Esophagus muscularis mucosa (tissue), 4 donors: ENCODE results near the gene DAPK2. TPM values are rescaled to one million over a fixed set of nuclear protein-coding genes. Genes with fewer than 3 reads are reported as not detected.

Source experiments
- DNase-seq: peaks from one replicate; pipeline ENCODE4 v3.0.0-alpha.2; 2017; ENCODE audit errors: extremely low spot score
- H3K27ac ChIP-seq, 4 donors: fragments of 200-600 bp; sonication (generic); replicated peaks in 1 of 4; 1 replicate in 3 of 4; 2 replicates in 1 of 4; pipeline ENCODE4 v1.5.1; 2016 to 2019; ENCODE audit warnings: mild to moderate bottlenecking in 1 of 4
- H3K27me3 ChIP-seq, 4 donors: fragments of 200-600 bp; sonication (generic); one replicate each; pipeline versions ENCODE4 v1.5.1 to v1.6.0; 2016 to 2019
- H3K36me3 ChIP-seq, 4 donors: fragments of 200-600 bp; sonication (generic); one replicate each; pipeline ENCODE4 v1.5.1; 2016 to 2019
- H3K4me1 ChIP-seq, 4 donors: fragments of 200-600 bp; sonication (generic); one replicate each; pipeline ENCODE4 v1.5.1; 2016 to 2019
- H3K4me3 ChIP-seq, 4 donors: fragments of 200-600 bp; sonication (generic); 1 replicate in 2 of 4; 2 replicates in 2 of 4; pipeline ENCODE4 v1.5.1; 2016 to 2019; ENCODE audit warnings: mild to moderate bottlenecking in 4 of 4, moderate library complexity in 1 of 4
- H3K9me3 ChIP-seq, 4 donors: fragments of 200-600 bp; sonication (generic); 1 replicate in 3 of 4; 2 replicates in 1 of 4; pipeline ENCODE4 v1.5.1; 2016 to 2019
- EP300 ChIP-seq: sonication (generic); formaldehyde crosslinking; IDR thresholded peaks from one replicate; pipeline ENCODE4 v1.6.1; 2017; ENCODE audit warnings: antibody characterized with exemption
- POLR2A ChIP-seq: fragments of 450-650 bp; IDR thresholded peaks from one replicate; pipeline ENCODE4 v1.6.1; 2017; ENCODE audit warnings: antibody characterized with exemption, moderate library complexity, mild to moderate bottlenecking, low read depth
- POLR2AphosphoS5 ChIP-seq, 2 donors: sonication (generic); formaldehyde crosslinking; IDR thresholded peaks; one replicate each; pipeline ENCODE4 v1.6.1; 2017; ENCODE audit warnings: antibody characterized with exemption in 2 of 2
- WGBS: methylation state at CpG from one replicate; pipeline ENCODE4 v1.1.5; 2018; 5-methylcytosine and 5-hydroxymethylcytosine counted together
- intact Hi-C: fragments of 100-400 bp; cut with DNase I; formaldehyde crosslinking; loops from one replicate; pipeline ENCODE4 v1.15.1; 2023
- total RNA-seq, 4 donors: library from RNA; depleted of rRNA; stranded (reverse); fragments of >200 nt; gene quantifications; one replicate each; pipeline versions ENCODE4 v1.1.0 to v1.2.1, GENCODE V29; 2016
- TF ChIP-seq, protein P1 (sequence below), 3 experiments: fragments of 200-600 bp in 2 of 3; fragments of 450-650 bp in 1 of 3; sonication (generic) in 2 of 3; IDR thresholded peaks; one replicate each; pipeline ENCODE4 v1.5.1; 2017 to 2019; ENCODE audit warnings: antibody characterized with exemption in 3 of 3, mild to moderate bottlenecking in 2 of 3, moderate library complexity in 1 of 3

DAPK2 gene
- total RNA-seq, 4 donors from 2014 or later, result 1.5 to 11.2 (median 7.3) TPM

DNA sequence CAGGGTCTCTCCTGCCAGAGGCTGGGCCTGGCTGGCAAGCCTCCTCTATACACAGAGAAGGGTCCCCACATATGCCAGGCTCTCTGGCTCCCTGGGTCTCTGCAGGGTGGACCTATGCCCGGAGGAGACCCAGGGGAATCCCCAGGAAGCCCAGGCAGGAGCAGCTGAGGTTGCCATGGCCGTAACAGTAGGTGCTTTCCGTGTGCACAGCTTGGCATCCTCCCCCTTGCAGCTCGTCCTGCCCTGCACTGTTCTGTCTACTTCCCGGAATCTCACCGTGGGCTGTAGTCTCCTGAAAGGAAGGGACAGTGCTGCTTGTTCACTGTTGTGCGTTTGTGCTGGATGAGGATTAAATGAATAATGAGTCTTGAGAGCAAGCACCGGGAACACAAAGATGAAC is 47.8 kb downstream of the DAPK2 start:
- H3K27ac ChIP-seq, result no peak overlapping the region
- WGBS, result 54% methylated on average over 7 of the region's 8 CpGs
- DNase-seq, result no peak
- H3K27me3 ChIP-seq, result no peaks in the 10 kb centered on the region
- no peaks in the 10 kb centered on the region for H3K36me3 ChIP-seq
- intact Hi-C loops, result no loop called here
- no peak for TF ChIP-seq EP300
- TF ChIP-seq, protein P1, sequence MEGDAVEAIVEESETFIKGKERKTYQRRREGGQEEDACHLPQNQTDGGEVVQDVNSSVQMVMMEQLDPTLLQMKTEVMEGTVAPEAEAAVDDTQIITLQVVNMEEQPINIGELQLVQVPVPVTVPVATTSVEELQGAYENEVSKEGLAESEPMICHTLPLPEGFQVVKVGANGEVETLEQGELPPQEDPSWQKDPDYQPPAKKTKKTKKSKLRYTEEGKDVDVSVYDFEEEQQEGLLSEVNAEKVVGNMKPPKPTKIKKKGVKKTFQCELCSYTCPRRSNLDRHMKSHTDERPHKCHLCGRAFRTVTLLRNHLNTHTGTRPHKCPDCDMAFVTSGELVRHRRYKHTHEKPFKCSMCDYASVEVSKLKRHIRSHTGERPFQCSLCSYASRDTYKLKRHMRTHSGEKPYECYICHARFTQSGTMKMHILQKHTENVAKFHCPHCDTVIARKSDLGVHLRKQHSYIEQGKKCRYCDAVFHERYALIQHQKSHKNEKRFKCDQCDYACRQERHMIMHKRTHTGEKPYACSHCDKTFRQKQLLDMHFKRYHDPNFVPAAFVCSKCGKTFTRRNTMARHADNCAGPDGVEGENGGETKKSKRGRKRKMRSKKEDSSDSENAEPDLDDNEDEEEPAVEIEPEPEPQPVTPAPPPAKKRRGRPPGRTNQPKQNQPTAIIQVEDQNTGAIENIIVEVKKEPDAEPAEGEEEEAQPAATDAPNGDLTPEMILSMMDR (IDR thresholded peaks at IDR 0.05), result no peak
- no peaks in the 10 kb centered on the region for H3K9me3 ChIP-seq
- no peak overlapping the region for H3K4me3 ChIP-seq
- H3K4me1 ChIP-seq, result peaks cover 12 to 24% (median 15%) of the 10 kb centered on the region in 4 donors

DNA sequence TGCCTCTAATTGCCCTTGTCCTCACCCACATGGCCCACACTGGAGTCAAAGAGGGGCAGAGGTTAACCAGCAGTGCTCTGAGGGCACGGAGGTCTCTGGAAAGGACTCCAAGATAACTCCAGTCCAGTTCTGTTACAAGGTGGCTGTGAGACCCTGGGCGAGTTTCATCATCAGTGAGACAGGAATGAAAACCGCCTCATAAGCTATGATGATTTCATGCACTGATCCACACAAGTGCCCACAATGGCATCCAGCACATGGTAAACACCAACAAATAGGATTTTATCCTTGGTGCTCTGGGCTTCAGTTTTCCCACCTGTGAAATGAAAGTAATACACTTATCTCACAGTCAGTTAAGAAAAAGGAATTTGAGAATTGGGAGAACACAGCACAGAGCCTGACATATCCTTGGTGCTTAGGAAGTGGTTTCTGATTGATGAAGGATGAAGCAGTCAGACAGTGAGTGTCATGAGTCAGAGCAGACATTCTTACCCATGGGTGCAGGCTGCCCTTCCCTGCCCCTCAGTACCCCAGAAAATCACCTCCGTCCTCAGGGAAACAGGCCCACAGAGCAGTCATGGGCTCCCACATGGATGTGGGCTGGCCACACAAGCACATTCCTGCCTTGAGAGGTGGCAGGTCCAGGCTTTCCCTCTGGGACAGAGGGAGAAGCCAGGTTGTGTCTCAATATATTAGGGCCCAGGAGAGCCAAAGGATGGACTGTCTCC is 48.4 kb downstream of the DAPK2 start:
- no peak overlapping the region for H3K4me3 ChIP-seq
- TF ChIP-seq POLR2AphosphoS5 (IDR thresholded peaks at IDR 0.05) (no peak), EP300 (no peak), POLR2A (no peak)
- TF ChIP-seq, protein P1 (IDR thresholded peaks at IDR 0.05), result no peak
- no peak overlapping the region for H3K27ac ChIP-seq
- no peak for DNase-seq
- H3K27me3 ChIP-seq, result no peaks in the 10 kb centered on the region
- H3K4me1 ChIP-seq, result peaks cover 12 to 27% (median 15%) of the 10 kb centered on the region in 4 donors
- H3K36me3 ChIP-seq, result no peaks in the 10 kb centered on the region
- 93% methylated on average over 4 of the region's 4 CpGs for WGBS
- no peaks in the 10 kb centered on the region for H3K9me3 ChIP-seq
- intact Hi-C loops, result no loop called here

DNA sequence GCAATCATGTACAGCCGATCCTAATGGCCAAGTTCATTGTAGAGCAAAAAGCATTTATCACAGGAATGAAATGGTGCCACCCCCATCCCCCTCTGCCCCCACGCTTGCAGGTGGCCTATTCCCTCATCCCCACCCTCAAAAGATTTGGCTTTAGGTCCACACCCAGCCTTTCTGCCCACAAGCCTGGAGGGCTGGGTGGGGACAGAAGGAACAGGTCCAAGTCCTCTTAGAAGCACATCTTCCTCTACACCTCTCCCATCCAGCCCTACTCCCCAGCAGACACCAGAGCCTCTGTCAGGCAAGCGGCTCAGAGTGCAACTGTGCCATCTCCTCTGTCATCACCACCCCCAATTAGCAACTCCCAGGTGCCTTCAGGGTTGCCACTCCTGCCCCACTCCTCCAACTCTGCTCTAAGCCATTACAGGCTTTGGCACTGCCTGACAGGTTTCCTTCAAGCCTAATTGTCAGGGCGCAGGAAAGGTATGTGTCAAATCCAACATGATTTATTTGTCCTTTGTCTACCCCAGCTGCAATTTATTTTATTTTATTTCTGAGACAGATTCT is 49.4 kb downstream of the DAPK2 start:
- peaks cover 12 to 37% (median 18%) of the 10 kb centered on the region in 4 donors for H3K4me1 ChIP-seq

DNA sequence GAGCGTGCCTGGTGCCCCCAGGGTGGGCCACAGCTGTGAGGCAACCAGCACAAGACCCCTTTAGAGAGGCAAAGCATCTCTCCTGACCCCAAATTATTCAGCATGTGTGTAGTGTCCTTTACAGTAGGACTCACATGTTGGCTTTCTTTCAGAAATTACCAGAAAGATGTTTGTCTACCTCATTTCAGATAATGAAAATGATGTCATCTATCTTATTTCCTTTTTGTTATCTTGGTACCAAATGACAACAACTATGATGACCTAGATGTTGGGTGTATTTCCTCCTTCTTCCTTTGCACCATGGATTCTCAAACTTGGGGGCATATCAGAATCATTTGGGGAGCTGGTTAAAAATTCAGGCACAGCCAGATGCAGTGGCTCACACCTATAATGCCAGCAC is 50.5 kb downstream of the DAPK2 start:
- Histone ChIP-seq H3K27ac (no peak overlapping the region), H3K36me3 (no peaks in the 10 kb centered on the region), H3K9me3 (no peaks in the 10 kb centered on the region), H3K4me3 (no peak overlapping the region), H3K27me3 (no peaks in the 10 kb centered on the region), H3K4me1 (peaks cover 20 to 48% (median 28%) of the 10 kb centered on the region in 4 donors)
- intact Hi-C loops, result no loop called here
- TF ChIP-seq, protein P1 (IDR thresholded peaks at IDR 0.05), result no peak
- no peak for TF ChIP-seq EP300
- no peak for TF ChIP-seq POLR2AphosphoS5 (IDR thresholded peaks at IDR 0.05)
- no peak for TF ChIP-seq POLR2A
- no peak for DNase-seq
- WGBS, result 86% methylated on average over 1 of the region's 1 CpG

More for the DNA sequence above, 49.4 kb downstream of the DAPK2 start:
- Histone ChIP-seq H3K27me3 (no peaks in the 10 kb centered on the region), H3K27ac (no peak overlapping the region), H3K9me3 (no peaks in the 10 kb centered on the region), H3K36me3 (no peaks in the 10 kb centered on the region), H3K4me3 (no peak overlapping the region)
- intact Hi-C loops, result no loop called here
- WGBS, result 96% methylated on average over 4 of the region's 4 CpGs
- TF ChIP-seq POLR2AphosphoS5 (IDR thresholded peaks at IDR 0.05) (no peak), POLR2A (no peak)
- DNase-seq, result no peak

DNA sequence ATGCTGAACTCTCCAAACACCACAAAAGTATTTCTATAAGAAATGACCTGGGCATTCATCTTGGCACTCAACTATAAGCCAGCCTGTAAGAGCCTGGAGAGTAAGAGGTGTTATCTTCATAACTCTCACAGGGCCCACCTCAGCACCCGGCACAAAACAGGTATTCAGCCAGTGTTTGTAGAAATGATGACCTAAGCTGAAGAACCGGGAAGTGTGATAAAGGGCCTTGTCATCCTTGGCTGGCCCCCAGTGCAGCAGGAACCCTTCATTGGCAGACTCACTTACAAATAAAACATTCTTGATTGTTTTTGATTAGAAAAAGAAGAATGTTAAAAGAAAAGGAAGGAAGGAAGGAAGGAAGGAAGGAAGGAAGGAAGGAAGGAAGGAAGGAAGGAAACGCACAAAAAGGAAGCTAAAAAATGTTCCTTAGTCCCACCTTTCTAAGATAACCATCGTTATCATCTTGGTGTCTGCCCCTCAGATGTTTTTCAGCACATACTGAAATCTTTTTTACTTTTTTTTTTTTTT is 52.1 kb downstream of the DAPK2 start:
- WGBS, result 50% methylated on average over 4 of the region's 4 CpGs
- intact Hi-C loops, result no loop called here

More for the DNA sequence above, 52.1 kb downstream of the DAPK2 start:
- Histone ChIP-seq H3K27ac (no peak overlapping the region), H3K9me3 (no peaks in the 10 kb centered on the region), H3K4me3 (no peak overlapping the region), H3K36me3 (no peaks in the 10 kb centered on the region), H3K4me1 (peaks cover 18 to 44% (median 29%) of the 10 kb centered on the region in 4 donors), H3K27me3 (no peaks in the 10 kb centered on the region)
- TF ChIP-seq, protein P1 (IDR thresholded peaks at IDR 0.05), result no peak
- TF ChIP-seq POLR2A, result no peak
- TF ChIP-seq EP300, result no peak
- no peak for TF ChIP-seq POLR2AphosphoS5 (IDR thresholded peaks at IDR 0.05)
- DNase-seq, result no peak
